ENCODE data around the gene PAGR1. TPM values are rescaled to one million over a fixed set of nuclear protein-coding genes. Genes with fewer than 3 reads are reported as not detected.
"Not testable (repeated sequence)": the region's sequence is repeated elsewhere in the genome, so short reads cannot be mapped to it uniquely, and the experiment has no call there.

PAGR1 gene
- polyA plus RNA-seq (ENCODE audit: insufficient read length): 33.5 TPM
- long read RNA-seq, donor 1, transcript PAGR1-201 (3 exons, 1,702 nt): major isoform, 34 of 34 reads
- long read RNA-seq, donor 1, partial matches to known transcripts: 0 of 34 reads
- long read RNA-seq, donor 1, other reads (novel, unspliced or antisense): 0 of 34 reads
- long read RNA-seq, donor 2, transcript PAGR1-201 (3 exons, 1,702 nt): major isoform, 31 of 31 reads
- long read RNA-seq, donor 2, partial matches to known transcripts: 0 of 31 reads
- long read RNA-seq, donor 2, other reads (novel, unspliced or antisense): 0 of 31 reads
- long read RNA-seq, donor 3, transcript PAGR1-201 (3 exons, 1,702 nt): major isoform, 23 of 23 reads
- long read RNA-seq, donor 3, partial matches to known transcripts: 0 of 23 reads
- long read RNA-seq, donor 3, other reads (novel, unspliced or antisense): 0 of 23 reads
- long read RNA-seq, donor 4, partial matches to known transcripts: 0 of 3 reads
- long read RNA-seq, donor 4, other reads (novel, unspliced or antisense): 0 of 3 reads
- long read RNA-seq, donor 5, transcript PAGR1-201 (3 exons, 1,702 nt): major isoform, 48 of 48 reads
- long read RNA-seq, donor 5, partial matches to known transcripts: 0 of 48 reads
- long read RNA-seq, donor 5, other reads (novel, unspliced or antisense): 0 of 48 reads
- long read RNA-seq, donor 6, transcript PAGR1-201 (3 exons, 1,702 nt): major isoform, 27 of 27 reads
- long read RNA-seq, donor 6, partial matches to known transcripts: 0 of 27 reads
- long read RNA-seq, donor 6, other reads (novel, unspliced or antisense): 0 of 27 reads
- long read RNA-seq, donor 7, transcript PAGR1-201 (3 exons, 1,702 nt): major isoform, 35 of 35 reads
- long read RNA-seq, donor 7, partial matches to known transcripts: 0 of 35 reads
- long read RNA-seq, donor 7, other reads (novel, unspliced or antisense): 0 of 35 reads
- long read RNA-seq, donor 8, transcript PAGR1-201 (3 exons, 1,702 nt): major isoform, 14 of 14 reads
- long read RNA-seq, donor 8, partial matches to known transcripts: 0 of 14 reads
- long read RNA-seq, donor 8, other reads (novel, unspliced or antisense): 0 of 14 reads

DNA sequence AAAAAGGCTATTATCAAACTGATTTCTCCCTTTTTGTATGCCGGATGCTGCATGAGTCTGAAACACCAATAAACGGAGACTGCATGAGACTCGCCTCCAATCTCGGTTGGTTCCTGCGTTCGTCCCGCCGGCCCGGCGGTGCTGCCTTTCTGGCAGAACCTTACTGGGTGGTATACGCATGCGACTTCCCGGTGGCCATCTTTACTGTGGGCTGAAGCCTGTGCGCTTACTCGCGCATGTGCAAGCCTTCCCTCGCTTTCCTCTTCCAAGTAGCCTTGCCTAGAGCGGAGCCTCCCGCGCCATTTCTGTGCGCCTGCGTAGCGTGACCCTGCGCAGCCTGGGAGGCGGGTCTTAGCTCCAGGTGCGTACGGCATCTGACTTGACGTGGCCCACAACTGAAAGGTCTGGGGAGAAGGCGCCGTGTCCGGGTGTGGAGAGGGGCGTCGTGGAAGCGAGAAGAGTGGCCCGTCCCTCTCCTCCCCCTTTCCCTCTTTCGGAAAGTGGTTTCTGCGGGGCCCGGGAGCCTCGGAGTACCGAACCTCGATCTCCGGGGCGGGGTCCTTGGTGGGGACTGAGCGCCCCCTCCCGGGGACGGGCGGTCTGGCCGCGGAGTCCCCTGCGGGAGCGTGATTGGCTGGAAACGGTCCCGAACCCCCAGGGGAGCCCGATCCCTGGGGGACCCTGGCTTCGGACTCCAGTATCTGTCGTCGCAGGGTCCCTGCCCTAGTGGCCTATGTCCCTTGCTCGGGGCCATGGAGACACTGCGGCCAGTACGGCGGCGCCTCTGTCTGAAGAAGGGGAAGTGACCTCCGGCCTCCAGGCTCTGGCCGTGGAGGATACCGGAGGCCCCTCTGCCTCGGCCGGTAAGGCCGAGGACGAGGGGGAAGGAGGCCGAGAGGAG lies at the start of gene PAGR1:
TSS of gene PAGR1 (plus strand) at position 360 of the 901 bp plus-strand sequence. CDS start at position 734, 374 bp downstream.
- peak; percentile 98 for DNase-seq

DNA sequence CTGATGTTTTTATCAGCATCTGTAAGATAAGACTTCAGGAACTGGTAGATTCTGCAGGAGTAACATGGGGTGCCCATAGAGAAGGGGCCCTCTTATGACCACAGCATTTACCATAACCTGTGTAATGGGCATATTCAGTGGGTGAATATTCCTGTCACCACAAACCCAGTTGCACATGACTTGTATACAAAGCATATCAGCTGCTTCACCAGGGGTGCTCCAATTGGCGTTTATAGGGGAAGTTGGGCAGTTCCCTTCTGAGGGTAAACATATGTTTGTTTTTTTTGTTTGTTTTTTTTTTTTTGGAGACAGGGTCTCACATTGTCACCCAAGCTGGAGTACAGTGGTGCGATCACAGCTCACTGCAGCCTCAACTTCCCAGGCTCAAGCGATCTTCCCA lies 49.4 kb upstream of the PAGR1 start:
- DNase-seq: no peak

DNA sequence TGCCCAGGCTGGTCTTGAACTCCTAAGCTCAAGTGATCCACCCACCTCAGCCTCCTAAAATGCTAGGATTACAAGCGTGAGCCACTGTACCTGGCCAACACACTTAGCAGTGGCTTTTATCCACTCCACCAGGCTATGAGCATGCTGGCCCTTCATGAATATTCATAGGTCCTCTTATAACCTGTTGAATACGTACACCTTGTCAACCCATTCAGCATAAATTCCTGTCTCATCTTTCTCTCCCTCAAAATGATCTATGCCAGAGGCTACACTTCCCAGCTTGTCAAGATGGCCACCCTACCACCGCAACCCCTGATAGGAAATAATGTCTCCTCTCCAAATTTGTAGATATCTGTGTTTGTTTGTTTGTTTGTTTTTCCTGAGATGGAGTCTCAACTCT lies 48.9 kb upstream of the PAGR1 start:
- no peak for DNase-seq

DNA sequence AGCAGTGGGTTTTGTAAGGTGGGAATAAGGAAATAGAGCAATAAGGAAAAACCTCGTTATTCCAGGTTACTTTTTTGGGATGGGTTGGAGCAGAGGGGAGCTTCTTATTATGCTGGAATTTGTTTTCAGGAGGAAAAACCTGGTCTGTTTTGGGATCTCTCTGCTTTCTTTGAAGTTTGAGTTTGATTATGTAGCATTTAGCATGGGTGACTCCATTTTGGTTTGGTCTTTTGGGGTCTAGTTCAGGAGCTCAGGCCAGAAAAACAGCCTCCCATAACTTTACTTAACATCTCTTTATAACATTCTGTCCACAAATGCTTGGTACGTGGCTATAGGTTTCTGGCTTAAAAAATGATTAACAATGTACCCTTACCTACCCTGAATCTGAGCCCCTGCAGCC lies 46.4 kb upstream of the PAGR1 start:
- no peak for DNase-seq

DNA sequence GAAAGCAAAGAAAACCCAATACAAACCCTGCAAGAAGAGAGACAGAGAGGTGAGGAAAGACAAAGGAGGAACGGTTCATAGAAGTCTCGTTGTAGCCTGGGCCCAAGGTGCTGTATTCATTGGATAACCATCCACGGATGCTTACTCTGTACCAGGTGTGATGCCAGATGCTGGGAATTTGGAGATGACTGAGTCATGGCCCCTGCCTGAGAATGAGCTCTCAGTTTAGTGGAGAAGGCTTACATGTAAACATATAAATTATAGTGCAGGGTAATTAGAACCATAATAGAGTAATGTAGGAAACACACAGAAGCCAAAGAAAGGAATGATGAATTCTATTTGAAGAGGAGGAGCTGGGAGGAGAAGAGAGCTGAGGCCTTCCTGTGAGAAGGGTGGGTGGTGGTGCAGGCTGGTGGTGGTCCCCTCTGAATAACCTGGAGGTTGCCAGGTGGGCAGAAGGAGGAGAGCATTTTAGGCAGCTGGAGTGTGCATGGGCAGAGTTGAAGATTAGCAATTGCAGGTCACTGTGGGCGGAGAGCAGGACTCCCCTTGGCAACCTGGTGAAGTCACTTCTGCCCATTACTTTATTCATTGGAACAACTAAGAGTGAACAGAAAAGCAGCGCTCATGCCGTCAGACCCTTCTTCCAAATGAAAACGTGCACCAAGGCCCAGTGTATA lies 45.6 kb upstream of the PAGR1 start:
- no peak for DNase-seq

DNA sequence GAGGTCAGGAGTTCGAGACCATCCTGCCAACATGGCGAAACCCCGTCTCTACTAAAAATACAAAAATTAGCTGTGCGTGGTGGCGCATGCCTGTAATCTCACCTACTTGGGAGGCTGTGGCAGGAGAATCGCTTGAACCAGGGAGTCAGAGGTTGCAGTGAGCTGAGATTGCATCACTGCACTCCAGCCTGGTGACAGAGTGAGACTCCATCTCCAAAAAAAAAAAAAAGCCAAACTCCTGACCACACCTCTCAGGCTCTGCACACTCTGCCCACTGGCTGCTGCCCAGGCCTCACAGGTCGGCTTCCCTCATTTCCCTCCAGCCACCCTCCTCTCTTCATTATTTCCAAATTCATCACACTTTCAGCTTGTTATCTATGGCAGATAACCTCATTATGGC lies 43.6 kb upstream of the PAGR1 start:
- DNase-seq: not testable (repeated sequence)

DNA sequence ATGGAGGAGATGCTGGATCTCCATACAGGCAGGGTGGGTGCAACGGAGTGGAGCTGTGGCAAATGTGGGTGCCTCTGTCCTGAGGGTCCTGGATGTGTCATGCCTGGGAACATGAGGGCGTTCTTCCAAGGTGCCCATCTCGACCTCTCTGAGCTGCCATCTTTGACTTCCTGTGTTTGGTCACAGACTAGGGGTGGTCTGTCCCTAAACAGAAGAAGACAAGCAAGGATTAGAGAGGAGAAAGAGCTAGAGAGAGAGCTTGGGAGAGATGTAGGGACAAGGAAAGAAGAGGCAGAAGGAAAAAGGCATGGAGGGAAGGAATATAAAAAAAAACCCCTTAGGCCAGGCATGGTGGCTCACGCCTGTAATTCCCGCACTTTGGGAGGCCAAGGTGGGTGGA lies 41.2 kb upstream of the PAGR1 start:
- DNase-seq: no peak

DNA sequence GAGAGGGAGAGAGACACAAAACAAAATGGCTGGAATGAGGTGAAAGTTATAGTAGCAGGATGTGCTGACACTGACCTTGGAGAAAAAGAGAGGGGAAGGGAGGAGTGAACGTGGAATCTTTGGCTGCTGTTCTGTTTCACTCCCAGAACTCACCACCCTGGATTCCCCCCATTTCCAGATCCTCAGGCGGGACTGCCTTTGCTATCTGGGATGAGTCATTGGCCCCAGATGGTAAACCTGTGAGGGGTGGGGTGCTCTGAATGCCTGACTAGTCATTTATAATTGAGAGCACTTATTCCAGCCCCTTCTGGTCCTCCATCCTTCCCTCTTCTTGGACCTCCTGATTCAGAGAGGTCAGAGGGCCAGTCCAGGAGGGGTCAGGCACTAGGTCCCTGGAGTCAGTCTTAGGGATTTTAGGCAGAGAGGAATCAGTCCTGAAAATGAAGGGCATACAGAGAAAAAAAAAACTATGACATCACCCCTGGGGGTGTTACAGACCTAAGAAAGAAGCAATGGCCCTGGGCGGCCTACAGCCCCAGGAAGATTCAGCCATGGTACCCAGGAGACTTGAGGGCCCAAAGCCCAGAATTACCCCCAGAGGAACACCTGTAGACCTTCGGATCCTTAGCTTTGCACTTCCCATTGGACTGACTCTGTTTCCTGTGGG lies 40.1 kb upstream of the PAGR1 start:
- no peak for DNase-seq

DNA sequence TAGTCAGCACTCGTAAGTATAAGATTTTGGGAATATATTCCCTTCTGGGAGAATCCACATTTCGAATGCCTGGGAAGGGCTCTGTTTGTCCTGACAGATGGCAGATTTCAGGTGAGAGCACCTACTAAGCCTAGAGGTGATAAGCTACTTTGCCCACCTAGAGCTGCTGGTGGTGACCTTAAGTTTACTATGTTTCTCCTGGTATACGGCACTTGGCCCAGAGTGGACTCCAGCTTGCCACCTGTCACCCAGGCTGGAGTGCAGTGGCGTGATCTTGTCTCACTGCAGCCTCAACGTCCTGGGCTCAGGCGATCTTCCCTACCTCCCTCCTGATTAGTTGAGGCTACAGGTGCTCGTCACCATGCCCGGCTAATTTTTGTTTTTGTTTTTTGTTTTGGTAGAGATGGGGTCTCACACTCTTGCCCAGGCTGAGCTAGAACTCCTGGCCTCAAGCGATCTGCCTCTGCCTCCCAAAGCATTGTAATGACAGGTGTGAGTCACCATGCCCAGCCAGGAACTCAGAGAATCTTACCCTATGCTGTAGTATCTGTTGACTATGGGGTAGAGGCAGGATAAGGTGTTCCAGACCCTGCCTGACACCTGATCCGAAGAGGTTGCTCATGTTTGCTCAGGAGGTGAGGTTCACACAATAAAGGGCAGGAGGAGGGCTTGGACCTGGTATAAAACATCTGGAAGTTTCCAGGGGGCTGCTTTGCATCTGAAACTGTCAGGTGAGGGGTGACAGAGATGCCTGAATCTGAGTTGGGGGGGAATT lies 38.2 kb upstream of the PAGR1 start, which contains the start of gene ZG16:
TSS of gene ZG16 (plus strand) at position 681 of the 775 bp plus-strand sequence. CDS start 1,011 bp downstream, outside the sequence.
- DNase-seq: no peak

DNA sequence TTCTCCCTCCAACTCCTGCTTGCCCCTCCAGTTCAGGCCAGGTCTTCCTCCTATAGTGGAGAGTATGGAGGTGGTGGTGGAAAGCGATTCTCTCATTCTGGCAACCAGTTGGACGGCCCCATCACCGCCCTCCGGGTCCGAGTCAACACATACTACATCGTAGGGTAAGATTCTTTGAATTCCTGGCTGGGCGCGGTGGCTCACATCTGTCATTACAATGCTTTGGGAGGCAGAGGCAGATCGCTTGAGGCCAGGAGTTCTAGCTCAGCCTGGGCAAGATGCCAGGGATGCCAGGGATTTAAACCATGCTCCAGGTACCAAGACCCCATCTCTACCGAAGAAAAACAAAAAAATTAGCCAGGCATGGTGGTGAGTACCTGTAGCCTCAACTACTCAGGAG lies 36.5 kb upstream of the PAGR1 start:
- DNase-seq: no peak

DNA sequence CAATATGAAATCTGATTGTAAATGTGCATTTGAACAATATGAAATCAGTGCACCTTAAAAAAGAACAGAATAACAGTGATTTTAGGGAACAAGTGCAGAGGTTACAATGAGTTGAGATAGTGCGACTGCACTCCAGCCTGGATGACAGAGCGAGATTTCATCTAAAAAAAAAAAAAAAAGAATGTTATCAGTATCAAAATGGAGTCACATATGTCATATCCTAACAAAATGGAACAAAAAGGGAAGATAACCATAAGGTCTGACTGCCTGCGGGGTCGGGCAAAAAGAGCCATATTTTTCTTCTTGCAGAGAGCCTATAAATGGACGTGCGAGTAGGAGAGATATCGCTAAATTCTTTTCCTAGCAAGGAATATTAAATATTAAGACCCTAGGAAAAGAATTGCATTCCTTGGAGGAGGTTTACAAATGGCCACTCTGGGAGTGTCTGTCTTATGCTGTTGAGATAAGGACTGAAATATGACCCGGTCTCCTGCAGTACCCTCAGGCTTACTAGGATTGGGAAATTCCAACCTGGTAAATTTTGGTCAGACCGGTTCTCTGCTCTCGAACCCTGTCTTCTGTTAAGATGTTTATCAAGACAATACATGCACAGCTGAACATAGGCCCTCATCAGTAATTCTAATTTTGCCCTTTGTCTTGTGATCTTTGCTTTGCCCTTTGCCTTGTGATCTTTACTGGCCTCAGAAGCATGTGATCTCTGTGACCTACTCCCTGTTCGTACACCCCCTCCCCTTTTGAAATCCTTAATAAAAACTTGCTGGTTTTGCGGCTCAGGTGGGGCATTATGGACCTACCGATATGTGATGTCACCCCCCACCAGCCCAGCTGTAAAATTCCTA lies 32.6 kb upstream of the PAGR1 start:
- not testable (repeated sequence) for DNase-seq

DNA sequence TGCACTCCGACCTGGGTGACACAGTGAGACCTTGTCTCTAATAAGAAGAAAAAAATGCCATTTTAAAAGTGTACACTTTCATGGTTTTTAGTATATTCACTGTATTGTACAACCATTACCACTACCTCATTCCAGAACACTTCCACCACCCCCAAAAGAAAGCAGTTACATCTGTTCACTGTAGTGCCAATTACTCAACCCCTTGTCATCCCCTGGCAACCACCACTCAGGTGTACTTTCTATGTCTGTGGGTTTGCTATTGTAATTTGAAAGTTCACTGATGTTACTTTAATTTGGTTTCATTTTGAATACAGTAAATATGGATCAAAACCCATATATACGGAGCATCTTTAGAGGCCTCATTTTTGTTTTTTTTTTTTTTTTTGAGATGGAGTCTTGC lies 31.8 kb upstream of the PAGR1 start:
- DNase-seq: no peak

DNA sequence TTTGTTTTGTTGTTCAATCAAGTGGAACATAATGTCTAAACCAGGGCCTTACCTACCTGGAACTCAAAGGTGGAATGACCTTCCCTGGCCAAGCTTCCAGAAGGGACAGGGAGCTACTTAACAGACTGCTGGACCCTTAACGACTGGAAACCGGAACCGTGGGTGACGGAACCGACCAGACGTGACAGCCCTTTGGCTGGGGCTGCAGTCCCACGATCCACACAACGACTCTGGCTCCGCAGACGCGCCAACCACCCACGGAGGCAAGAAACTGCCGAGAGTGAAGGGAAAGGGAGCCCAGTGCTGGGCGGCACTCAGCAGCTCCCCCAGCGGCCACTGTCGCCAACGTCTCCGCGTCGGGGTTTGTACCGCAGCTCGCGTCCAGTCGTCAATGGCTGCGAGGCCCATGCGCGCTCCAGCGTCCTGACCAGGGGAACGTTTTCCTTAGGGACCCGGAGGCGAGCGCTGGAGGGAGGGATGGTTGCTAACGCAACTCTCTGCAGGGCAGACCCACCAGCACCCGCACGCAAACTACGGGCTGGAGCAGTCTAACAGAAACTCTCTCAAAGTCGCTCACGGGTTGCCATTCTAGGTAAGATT lies 31.0 kb upstream of the PAGR1 start:
- DNase-seq: peak; percentile 60

DNA sequence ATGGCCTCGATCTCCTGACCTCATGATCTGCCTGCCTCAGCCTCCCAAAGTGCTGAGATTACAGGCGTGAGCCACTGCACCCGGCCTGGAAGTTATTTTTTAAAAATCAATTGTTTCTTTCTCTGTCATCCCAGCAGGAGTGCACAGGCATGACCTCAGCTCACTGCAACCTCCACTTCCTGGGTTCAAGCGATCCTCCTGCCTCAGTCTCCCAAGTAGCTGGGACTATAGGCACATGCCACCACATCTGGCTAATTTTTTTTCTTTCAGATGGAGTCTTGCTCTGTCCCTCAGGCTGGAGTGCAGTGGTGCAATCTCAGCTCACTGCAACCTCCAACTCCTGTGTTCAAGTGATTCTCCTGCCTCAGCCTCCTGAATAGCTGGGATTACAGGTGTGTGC lies 28.8 kb upstream of the PAGR1 start:
- not testable (repeated sequence) for DNase-seq

DNA sequence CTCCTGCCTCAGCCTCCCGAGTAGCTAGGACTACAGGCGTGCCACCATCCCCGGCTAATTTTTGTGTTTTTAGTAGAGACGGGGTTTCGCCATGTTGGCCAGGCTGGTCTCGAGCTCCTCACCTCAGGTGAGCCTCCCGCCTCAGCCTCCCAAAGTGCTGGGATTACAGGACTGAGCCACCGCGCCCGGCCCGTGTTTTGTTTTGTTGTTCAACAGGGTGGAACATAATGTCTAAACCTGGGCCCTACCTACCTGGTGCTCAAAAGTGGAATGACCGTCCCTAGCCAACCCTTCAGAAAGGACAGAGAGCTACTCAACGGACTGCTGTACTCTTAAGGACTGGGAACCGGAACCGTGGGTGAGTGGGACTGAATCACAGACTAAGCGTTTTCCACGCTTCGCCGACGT lies 26.2 kb upstream of the PAGR1 start:
- DNase-seq: peak; percentile 21

DNA sequence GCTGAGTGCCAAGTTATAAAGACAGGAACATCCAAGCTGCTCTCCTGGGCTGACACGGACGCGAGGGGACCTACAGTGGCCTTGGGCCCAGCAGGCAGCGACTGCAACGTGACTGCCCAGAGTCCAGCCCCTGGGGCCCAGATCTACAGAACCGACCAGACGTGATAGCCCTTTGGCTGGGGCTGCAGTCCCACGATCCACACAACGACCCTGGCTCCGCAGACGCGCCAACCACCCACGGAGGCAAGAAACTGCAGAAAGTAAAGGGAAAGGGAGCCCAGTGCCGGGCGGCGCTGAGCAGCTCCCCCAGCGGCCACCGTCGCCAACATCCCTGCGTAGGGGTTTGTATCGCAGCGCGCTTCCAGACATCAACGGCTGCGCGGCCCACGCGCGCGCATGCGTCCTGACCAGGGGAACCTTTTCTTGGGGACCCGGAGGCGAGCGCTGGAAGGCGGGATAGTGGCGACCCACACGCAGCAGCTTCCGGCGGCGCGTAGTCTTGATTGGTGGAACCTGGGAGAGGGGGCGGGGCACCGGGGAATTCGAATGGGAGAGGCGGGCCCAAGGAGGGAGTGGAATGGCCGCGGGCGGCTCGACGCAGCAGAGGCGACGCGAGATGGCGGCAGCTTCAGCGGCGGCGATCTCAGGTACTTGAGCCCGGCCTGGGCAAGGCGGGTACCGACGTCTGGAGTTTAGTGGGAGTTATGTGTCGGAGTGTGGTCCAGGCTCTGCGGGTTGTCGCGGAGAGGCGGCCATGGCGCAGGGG lies 25.6 kb upstream of the PAGR1 start, which contains the start of gene KIF22:
TSS of gene KIF22 (plus strand) at position 569 of the 766 bp plus-strand sequence. CDS start at position 578, 9 bp downstream.
- peak; percentile 99 for DNase-seq

Measured in left kidney (tissue), 8 donors.